OCI-LY1 (cell line): ENCODE measurements around the gene CNTN5.

Experiments
- EZH2 ChIP-seq: fragments of 200-600 bp; sonication (generic), shearing (Covaris generic); IDR thresholded peaks from 2 replicates; pipeline ENCODE4 v1.8.0; 2017; ENCODE audit warnings: borderline replicate concordance, mixed run types, mild to moderate bottlenecking, antibody characterized with exemption, low read length, moderate library complexity, mixed read lengths
- TF ChIP-seq, protein P1 (sequence below): fragments of 200-600 bp; sonication (generic), shearing (Covaris generic); IDR thresholded peaks from 2 replicates; pipeline ENCODE4 v1.5.1; 2017; ENCODE audit warnings: mild to moderate bottlenecking, antibody characterized with exemption, low read length, moderate library complexity, mixed read lengths

DNA sequence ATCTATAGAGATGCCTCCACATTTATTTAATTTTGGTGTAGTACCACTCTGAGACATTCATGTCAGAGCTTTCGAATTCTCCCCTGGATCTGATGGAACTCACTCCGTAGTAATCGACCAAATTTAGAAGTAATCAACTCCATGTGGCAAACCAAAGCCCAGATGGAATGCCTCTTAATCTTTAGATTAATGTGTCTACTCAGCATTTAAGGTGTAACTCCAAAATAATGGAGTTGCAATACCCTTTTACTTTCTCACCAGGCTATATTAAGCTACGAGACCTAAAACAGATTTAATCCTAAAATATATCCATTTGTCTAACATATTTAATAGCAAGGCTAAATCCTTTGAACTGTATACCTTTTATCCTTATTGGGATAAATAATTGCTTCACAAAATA is 473.3 kb downstream of the CNTN5 start:
- TF ChIP-seq EZH2, result no peak
- TF ChIP-seq, protein P1, sequence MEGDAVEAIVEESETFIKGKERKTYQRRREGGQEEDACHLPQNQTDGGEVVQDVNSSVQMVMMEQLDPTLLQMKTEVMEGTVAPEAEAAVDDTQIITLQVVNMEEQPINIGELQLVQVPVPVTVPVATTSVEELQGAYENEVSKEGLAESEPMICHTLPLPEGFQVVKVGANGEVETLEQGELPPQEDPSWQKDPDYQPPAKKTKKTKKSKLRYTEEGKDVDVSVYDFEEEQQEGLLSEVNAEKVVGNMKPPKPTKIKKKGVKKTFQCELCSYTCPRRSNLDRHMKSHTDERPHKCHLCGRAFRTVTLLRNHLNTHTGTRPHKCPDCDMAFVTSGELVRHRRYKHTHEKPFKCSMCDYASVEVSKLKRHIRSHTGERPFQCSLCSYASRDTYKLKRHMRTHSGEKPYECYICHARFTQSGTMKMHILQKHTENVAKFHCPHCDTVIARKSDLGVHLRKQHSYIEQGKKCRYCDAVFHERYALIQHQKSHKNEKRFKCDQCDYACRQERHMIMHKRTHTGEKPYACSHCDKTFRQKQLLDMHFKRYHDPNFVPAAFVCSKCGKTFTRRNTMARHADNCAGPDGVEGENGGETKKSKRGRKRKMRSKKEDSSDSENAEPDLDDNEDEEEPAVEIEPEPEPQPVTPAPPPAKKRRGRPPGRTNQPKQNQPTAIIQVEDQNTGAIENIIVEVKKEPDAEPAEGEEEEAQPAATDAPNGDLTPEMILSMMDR, result no peak
